Measurements from ENCODE around the gene LRRIQ4. TPM values are rescaled to one million over a fixed set of nuclear protein-coding genes. Genes with fewer than 3 reads are reported as not detected.

Gene LRRIQ4
- total RNA-seq, 1 donor from 2014 or later = 0.16 TPM

DNA sequence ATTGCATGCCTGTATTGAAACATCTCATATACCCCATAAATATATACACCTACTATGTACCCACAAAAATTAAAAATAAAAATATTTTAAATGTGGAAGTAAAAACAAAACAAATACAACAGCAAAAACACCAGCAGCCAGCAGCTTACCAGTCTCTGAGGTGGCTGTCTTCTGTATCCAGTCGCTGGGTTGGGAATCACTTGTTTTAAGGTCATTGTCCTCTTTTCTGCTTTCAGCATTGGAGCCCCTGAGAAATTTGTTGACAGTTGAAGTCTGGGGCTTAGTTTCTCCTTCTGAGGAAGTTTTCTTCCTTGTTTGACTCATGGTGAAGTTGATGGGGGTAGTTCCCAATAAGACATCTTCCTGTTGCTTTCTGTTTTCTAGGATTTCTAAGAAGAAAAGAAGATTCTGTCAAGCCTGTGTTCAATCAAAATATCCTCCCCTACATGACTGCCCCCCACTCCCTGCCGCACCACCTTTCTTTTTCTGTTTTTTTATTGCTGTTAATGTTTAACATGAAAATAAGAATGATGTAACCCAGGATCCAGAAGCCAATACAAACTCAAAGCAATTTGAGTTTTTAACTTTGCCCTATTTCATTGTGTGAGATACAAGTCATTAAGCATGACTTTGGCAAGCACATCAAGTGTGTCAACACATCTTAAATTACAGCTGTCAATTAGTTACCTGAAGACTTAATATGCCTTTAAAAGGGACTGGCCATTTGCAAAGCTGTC, 57.0 kb downstream of the LRRIQ4 start, which contains the start of gene LRRC31:
Gene LRRC31 (minus strand): TSS at position 452 of the 737 bp plus-strand sequence. CDS start 128 bp downstream, at position 324.
- H3K27ac Mint-ChIP-seq = no peak within 1 kb of the TSS

DNA sequence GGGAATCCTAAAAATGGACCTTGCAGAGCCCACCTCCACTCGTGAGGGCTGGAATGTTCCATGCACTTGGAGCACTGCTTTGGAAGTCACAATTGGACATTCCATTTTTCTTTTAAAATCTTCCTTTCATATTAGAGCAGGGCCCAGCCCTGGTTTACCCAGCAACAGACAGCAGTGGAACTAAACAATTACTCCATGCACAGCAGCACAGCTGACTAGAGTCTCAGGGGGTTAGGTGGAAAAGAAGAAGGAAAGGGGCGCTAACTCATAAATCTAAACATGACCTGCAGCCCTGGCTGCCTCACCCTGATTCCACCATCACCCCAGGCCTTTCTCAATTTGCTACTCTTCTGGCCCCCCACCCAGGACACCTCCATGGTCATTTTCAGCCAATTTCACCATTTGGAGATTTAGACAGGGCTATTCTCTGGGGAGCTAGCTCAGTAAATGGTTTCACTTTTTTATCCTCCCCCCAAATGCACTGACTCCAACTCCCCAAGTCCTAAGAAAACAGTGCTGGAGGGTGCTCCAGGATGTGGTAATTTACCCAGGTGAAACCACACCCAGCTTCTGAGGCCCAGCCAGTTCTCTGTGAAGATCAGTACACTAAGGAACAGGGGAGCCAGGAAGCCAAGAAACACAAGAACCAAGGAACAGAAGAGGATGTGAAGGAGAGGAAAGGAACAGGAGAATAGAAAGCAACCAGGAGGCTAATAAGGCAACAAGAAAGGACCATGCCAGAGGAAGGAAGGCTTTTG, 58.6 kb downstream of the LRRIQ4 start:
- H3K4me1 Mint-ChIP-seq (ENCODE audit: low read depth) = peaks cover 20% of the 10 kb centered on the region
- H3K4me3 Mint-ChIP-seq (ENCODE audit: low read depth) = no peak overlapping the region
- no peak overlapping the region for H3K27ac Mint-ChIP-seq
- intact Hi-C loops (cut with micrococcal nuclease) = no loop called here
- H3K36me3 Mint-ChIP-seq (ENCODE audit: low read depth) = no peaks in the 10 kb centered on the region
- H3K27me3 Mint-ChIP-seq (ENCODE audit: low read depth) = peaks cover 9% of the 10 kb centered on the region
- no peaks in the 10 kb centered on the region for H3K9me3 Mint-ChIP-seq
- peak; percentile 13 for DNase-seq (ENCODE audit: low spot score)

More for the DNA sequence above, 57.0 kb downstream of the LRRIQ4 start, which contains the start of gene LRRC31:
- H3K36me3 Mint-ChIP-seq (ENCODE audit: low read depth) = no peaks in the 10 kb centered on the region
- H3K4me1 Mint-ChIP-seq (ENCODE audit: low read depth) = peaks cover 26% of the 10 kb centered on the region
- no peak for DNase-seq (ENCODE audit: low spot score)
- H3K4me3 Mint-ChIP-seq (ENCODE audit: low read depth) = no peak within 1 kb of the TSS
- H3K27me3 Mint-ChIP-seq (ENCODE audit: low read depth) = peaks cover 13% of the 10 kb centered on the region
- intact Hi-C loops (cut with micrococcal nuclease) = no loop called here
- H3K9me3 Mint-ChIP-seq = no peaks in the 10 kb centered on the region

- no peaks in the 10 kb centered on the region for H3K9me3 Mint-ChIP-seq
- no peak overlapping the region for H3K4me3 Mint-ChIP-seq (ENCODE audit: low read depth)
- no peak for DNase-seq (ENCODE audit: low spot score)
- H3K4me1 Mint-ChIP-seq (ENCODE audit: low read depth) = peaks cover 1% of the 10 kb centered on the region
- no peaks in the 10 kb centered on the region for H3K36me3 Mint-ChIP-seq (ENCODE audit: low read depth)
- H3K27ac Mint-ChIP-seq = no peak overlapping the region
- H3K27me3 Mint-ChIP-seq (ENCODE audit: low read depth) = peaks cover 5% of the 10 kb centered on the region
- intact Hi-C loops (cut with micrococcal nuclease) = no loop called here
These were observed 66.4 kb downstream of the LRRIQ4 start for GRCh38 chr3:169879013-169879557.

DNA sequence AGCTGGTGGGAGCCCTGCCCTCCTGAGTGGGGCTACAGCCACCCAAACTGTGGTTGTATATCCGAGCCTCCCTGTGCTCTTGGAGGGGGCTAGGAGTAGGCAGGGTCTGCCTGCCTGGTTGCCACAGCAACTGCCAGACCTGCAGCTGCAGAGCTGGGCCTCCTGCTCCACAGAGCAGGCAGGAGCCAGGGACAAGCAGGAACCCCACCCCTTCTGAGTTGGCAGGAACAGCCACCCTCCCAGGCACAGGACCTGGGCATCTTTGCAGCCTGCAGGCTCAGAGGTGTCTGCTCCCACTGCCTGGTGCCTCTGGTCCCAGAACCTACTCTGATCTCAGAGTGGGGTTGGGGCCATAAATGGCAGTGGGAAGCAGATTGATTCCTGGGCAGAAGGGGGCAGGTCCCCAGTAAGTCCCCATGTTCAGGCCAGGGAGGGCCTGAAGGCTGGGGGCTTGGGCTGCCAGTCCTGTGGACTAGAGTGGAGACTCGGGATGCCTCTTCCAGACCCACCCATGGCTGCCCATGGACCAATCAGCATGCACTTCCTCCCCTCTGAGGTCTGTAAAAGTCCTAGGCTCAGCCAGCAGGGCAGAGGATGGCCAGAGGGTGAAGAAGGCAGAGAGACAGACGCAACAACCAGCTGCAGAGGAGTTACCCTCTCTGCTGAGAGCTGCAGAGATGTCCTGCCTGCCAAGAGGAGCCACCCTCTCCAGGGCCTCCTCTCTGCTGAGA, 67.3 kb downstream of the LRRIQ4 start:
- intact Hi-C loops (cut with micrococcal nuclease) = no loop called here
- Mint-ChIP-seq H3K27me3 (ENCODE audit: low read depth) (no peaks in the 10 kb centered on the region), H3K9me3 (no peaks in the 10 kb centered on the region), H3K27ac (no peak overlapping the region), H3K4me1 (ENCODE audit: low read depth) (peaks cover 1% of the 10 kb centered on the region), H3K4me3 (ENCODE audit: low read depth) (no peak overlapping the region), H3K36me3 (ENCODE audit: low read depth) (no peaks in the 10 kb centered on the region)
- DNase-seq (ENCODE audit: low spot score) = no peak

- intact Hi-C loops (cut with micrococcal nuclease) = no loop called here
- no peak for DNase-seq (ENCODE audit: low spot score)
- Mint-ChIP-seq H3K36me3 (ENCODE audit: low read depth) (no peaks in the 10 kb centered on the region), H3K27me3 (ENCODE audit: low read depth) (no peaks in the 10 kb centered on the region), H3K4me1 (ENCODE audit: low read depth) (peaks cover 1% of the 10 kb centered on the region), H3K27ac (no peak overlapping the region), H3K4me3 (ENCODE audit: low read depth) (no peak overlapping the region), H3K9me3 (no peaks in the 10 kb centered on the region)
These were observed 68.0 kb downstream of the LRRIQ4 start for GRCh38 chr3:169880576-169881250.

GRCh38 chr3:169886671-169887070, 74.0 kb downstream of the LRRIQ4 start:
- H3K9me3 Mint-ChIP-seq = no peaks in the 10 kb centered on the region
- intact Hi-C loops (cut with micrococcal nuclease) = no loop called here
- H3K4me3 Mint-ChIP-seq (ENCODE audit: low read depth) = no peak overlapping the region
- no peaks in the 10 kb centered on the region for H3K36me3 Mint-ChIP-seq (ENCODE audit: low read depth)
- no peaks in the 10 kb centered on the region for H3K4me1 Mint-ChIP-seq (ENCODE audit: low read depth)
- no peak overlapping the region for H3K27ac Mint-ChIP-seq
- DNase-seq (ENCODE audit: low spot score) = no peak
- H3K27me3 Mint-ChIP-seq (ENCODE audit: low read depth) = peaks cover 1% of the 10 kb centered on the region

Other genes with a start within 250 kb of the LRRIQ4 start
- gene MECOM, start 149.2 kb upstream of the LRRIQ4 start, total RNA-seq = not detected in 2 replicates
- 7.0 and 9.8 TPM in 2 replicates for gene TERC, start 47.8 kb upstream of the LRRIQ4 start, total RNA-seq
- 1.3 and 1.7 TPM in 2 replicates for gene ACTRT3, start 43.3 kb upstream of the LRRIQ4 start, total RNA-seq
- 13.8 and 15.5 TPM in 2 replicates for gene MYNN, start 39.5 kb upstream of the LRRIQ4 start, total RNA-seq
- gene LRRC34, start within 50 bp of the LRRIQ4 start, total RNA-seq = 5.6 and 5.9 TPM in 2 replicates
- 0.07 TPM in 1 of 2 replicates, not detected in the other for gene LRRC31, start 57.1 kb downstream of the LRRIQ4 start, total RNA-seq
- not detected in 2 replicates for gene SAMD7, start 98.7 kb downstream of the LRRIQ4 start, total RNA-seq
- gene SEC62, start 153.9 kb downstream of the LRRIQ4 start, total RNA-seq = 74.2 and 78.4 TPM in 2 replicates
- gene GPR160, start 225.1 kb downstream of the LRRIQ4 start, total RNA-seq = 7.7 and 9.6 TPM in 2 replicates